Endometrial microvascular endothelial cells (primary cell): Measurements from ENCODE around the gene CITED1. TPM values are rescaled to one million over a fixed set of nuclear protein-coding genes. Genes with fewer than 3 reads are reported as not detected.
"Not testable (repeated sequence)": the region's sequence is repeated elsewhere in the genome, so short reads cannot be mapped to it uniquely, and the experiment has no call there.

Source experiments
- in situ Hi-C: cut with HindIII; loops from 2 replicates; pipeline ENCODE4 v1.10.0; 2017; ENCODE audit warnings: low sequenced_read_pairs, low pct_unique_long_range_greater_than_20kb; ENCODE audit errors: inconsistent ontology term
- total RNA-seq: library from RNA; depleted of rRNA; stranded (reverse); fragments of >200 nt; gene quantifications from one replicate; pipeline ENCODE4 v1.2.3, GENCODE V29; 2015; ENCODE audit errors: inconsistent ontology term

CITED1 gene, protein sequence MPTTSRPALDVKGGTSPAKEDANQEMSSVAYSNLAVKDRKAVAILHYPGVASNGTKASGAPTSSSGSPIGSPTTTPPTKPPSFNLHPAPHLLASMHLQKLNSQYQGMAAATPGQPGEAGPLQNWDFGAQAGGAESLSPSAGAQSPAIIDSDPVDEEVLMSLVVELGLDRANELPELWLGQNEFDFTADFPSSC
- not detected for total RNA-seq

- in situ Hi-C loops = no loop called here
These were observed at the start of gene CITED1 for GRCh38 chrX:72305286-72306084. Gene CITED1, minus strand, starts transcription at chrX:72305914. Its CDS starts 3,045 bp downstream, at chrX:72302869.

DNA sequence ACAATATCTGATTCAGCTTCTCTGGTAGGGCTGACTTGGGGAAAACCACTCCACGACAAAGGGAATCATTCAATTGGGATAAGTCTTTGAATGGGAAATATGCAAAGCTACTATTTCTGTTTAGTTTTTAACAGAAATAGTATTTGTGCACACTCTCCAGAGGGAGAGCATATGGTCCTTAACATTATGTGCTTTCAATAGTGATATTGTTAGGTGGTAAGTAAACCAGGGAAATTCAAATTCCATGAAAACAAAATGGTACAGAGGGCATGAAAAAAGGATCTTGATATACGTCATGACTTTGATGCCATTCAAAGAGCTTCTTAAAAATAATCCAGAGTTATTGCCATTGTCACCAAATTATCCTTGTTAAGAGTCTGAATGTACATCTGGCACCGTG is 47.1 kb upstream of the CITED1 start:
- in situ Hi-C loops = no loop called here

DNA sequence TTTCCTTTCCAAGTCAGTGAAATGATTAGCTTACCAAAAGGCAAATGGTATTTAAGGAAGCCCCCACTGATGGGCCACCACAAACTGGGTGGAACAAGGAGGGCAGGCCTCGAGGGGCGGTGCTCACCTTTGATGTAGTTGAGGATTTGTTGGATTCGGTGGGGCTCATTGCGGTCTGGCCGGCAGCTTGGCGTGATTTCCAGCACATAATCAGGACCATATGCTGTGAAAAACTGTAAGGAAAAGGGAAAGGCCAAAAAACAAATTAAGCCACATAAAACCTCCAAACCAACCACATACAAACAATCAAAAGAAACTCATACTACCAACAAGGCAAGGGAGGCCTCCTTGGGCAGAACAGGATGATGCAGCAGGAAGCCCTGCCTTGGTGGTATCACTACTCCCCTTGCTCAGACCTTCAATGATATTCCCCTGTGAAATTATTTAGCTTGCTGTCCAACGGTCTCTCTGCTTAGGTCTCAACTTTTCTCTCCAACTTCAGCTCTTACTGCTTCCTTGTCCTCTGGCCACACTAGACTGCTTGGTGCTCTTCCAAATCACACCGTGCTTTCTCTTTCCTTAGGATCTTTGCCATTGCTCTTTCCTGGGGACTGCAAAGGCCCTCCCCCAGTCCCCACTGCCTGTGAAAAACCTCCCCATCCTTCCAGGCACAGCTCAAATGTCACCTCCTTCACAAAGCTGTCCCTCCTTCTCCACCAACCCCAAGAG is 46.1 kb upstream of the CITED1 start:
- in situ Hi-C loops = no loop called here

DNA sequence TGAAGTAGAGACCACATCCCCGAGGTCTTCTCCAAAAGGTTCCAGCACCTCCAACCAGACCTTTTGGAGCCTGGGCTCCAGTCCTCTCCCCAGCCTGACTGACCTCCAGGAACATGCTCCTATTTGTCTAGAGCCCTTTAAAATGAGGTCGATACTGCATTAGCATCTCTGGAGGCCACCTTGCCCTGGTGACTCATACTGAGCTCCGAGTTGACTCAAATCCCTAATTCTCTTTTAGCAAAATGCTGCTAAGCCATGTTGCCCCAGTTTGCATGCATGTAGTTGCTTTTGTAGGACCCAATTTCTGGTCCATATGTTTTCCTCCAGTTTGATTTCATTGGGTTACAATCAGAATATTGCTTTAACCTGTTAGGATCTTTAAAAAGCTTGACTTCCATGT is 43.5 kb upstream of the CITED1 start:
- in situ Hi-C loops = no loop called here

DNA sequence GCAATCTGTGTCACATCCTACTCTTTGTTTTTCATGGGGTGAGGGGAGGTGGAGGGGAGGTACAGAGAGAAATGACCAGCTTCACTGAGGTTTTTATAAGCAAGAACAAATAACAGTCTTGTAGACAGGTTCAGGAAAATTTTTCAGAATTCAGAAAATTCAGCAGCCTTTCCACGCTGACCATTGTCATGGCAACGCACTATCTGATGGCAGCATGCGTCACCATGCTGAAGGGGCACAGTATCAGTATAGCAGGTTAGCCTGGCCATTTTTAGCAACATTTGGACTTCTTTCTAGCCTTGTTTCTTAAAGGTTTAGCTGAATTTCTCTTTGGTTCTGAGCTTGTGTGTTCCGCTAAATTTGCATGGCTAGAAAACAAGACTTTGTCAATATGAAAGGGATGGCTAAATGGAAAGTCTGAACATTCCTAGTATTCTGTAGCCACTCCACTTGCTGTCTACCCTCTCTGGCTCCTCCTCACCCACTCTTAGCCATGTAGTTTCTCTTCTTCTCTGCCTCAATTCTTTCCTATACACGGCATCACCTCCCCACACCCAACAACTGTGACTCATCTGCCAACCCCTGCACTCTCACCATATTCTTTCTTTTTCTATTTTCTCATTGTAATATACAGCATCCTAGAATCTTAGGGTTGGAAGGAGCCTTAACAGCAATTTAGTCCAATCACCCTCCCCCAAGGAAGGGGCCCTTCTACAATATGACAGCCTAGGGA is 42.7 kb upstream of the CITED1 start:
- in situ Hi-C loops = no loop called here

DNA sequence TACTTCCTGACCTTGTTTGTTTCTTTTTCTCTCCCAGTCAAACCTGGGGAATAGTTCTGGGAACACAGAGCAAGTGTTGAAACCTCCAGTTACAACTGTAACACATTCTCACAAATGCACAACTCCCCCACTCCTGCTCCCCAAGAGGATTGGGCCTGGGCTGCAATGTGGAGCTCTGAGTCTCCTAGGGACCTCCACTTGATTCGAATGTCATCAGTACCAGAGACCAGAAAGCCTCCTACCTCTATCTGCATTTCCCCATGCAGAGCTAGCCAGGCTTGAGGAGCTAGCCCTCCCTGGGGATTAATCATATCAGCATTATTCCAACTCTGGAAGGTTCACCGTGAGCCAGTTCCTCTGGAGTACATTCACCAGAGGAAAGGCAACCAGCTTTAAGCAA is 41.7 kb upstream of the CITED1 start:
- in situ Hi-C loops = no loop called here

GRCh38 chrX:72346302-72346949 is 40.7 kb upstream of the CITED1 start:
- in situ Hi-C loops = no loop called here

- in situ Hi-C loops = no loop called here
These were observed 34.9 kb upstream of the CITED1 start for GRCh38 chrX:72340626-72341025.

GRCh38 chrX:72340041-72340440 is 34.3 kb upstream of the CITED1 start:
- in situ Hi-C loops = no loop called here

DNA sequence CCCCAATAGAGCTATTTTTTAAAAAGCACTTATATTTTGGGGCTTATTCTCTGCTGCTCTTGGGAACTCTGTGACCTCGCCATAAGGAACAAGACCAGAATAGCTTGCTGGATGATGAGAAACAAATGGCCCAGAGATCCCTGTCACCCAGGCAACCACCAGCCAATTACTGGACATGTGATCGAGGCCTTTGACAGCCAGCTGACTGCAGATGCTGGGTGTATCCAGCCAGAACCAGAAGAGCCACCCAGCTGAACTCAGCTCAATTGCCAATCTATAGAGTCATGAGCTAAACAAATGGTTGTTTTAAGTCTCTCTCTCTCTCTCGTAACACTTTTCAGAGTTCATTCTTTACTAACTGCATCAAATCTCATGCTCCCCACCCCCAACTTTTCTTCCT is 24.4 kb upstream of the CITED1 start:
- in situ Hi-C loops = no loop called here

- in situ Hi-C loops = no loop called here
These were observed 21.0 kb upstream of the CITED1 start for GRCh38 chrX:72326605-72327300.

- in situ Hi-C loops = not testable (repeated sequence)
These were observed 13.9 kb upstream of the CITED1 start for GRCh38 chrX:72319651-72320050.

- in situ Hi-C loops = no loop called here
These were observed 11.4 kb upstream of the CITED1 start for GRCh38 chrX:72317139-72317538.

- in situ Hi-C loops = no loop called here
These were observed 10.8 kb upstream of the CITED1 start for GRCh38 chrX:72316408-72317110.

DNA sequence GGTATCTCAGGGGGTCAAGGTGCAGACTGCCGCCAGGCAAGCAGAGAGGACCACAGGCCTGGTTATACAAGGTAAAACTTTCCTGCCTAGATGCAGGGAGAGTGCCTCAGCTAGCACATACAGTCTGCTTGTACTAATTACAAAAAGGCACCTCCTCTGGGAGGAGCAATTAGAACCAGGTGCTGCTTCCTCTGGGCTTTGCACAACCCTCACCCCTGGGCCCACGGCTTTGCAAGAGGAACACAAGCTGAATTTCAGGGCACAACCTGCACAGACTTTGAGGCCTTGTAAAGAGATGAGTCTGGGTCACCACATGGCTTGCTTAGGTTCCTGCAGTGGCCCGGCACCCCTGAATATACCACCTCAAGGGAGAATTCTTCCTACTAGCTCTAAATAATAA is 9.2 kb upstream of the CITED1 start:
- in situ Hi-C loops = no loop called here

DNA sequence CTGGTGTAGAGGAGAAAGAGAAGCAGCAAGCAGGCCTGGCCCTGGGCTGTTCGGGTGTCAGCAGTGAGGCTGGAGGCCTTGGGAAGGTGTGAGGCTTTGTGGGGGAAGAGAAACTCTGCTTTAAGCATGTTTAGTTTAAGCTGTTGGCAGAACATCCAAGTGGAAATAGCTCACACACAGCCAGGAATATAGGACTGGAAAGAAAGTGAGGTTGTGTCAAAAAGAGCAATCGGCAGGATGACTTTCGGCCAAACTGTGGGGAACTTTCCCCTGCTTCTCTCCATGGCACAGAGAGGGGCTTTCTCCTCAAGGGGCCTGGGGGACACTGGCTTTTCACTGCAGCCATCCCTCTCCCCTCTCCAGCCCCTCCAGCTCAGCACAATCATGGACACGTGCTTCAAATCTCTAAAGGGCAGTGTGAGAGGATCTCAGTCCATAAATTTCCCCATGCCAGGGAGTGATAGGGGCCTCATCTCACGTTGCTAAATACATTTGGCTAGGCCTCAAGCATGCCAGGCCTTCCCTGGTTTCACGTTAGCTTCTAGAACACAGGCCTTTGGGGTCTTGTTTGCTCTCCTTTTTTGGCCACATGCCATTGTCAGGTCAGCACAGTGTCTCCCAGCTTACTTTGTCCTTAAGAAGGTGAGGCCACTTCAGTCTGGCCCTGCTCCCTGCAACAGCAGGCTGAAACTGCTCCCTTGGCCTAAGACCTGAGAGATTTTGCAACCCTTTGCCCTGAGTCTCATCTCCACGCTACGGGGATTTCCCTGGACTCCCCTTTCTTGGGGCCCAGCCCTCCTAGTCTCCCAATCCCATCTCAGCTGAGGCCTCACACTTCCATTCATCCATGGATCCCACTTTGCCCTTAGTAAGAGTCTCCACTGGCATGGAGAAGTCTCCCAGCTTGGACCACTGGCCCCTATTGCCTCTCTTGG is 8.3 kb upstream of the CITED1 start:
- in situ Hi-C loops = no loop called here
